H9 (cell line): ENCODE data around the gene ATG2A. TPM values are rescaled to one million over a fixed set of nuclear protein-coding genes. Genes with fewer than 3 reads are reported as not detected.

Source experiments
- DNase-seq: peaks from one replicate; pipeline ENCODE4 v3.0.0-alpha.2; 2017
- H2AFZ ChIP-seq: one replicate; pipeline ENCODE4 v1.6.1; 2013; ENCODE audit warnings: mild to moderate bottlenecking, low read length, control low read depth, moderate library complexity
- H2AK5ac ChIP-seq: 2 replicates; pipeline ENCODE4 v1.6.1; 2013; ENCODE audit warnings: low read length, control low read depth, mixed read lengths; ENCODE audit not compliant: insufficient read length
- H2BK120ac ChIP-seq: one replicate; pipeline ENCODE4 v1.6.1; 2013; ENCODE audit warnings: low read depth, mild to moderate bottlenecking, low read length, control low read depth, inconsistent platforms; ENCODE audit not compliant: poor library complexity, severe bottlenecking
- H2BK12ac ChIP-seq: 2 replicates; pipeline ENCODE4 v1.6.1; 2013; ENCODE audit warnings: low read length, control low read depth, mixed read lengths, low read depth; ENCODE audit not compliant: insufficient read length
- H2BK15ac ChIP-seq: 2 replicates; pipeline ENCODE4 v1.6.1; 2013; ENCODE audit warnings: low read depth, low read length, control low read depth
- H2BK20ac ChIP-seq: one replicate; pipeline ENCODE4 v1.6.1; 2013; ENCODE audit warnings: low read depth, mild to moderate bottlenecking, low read length, control low read depth, inconsistent platforms; ENCODE audit not compliant: poor library complexity, severe bottlenecking
- H2BK5ac ChIP-seq: 2 replicates; pipeline ENCODE4 v1.6.1; 2013; ENCODE audit warnings: low read length, control low read depth, mixed read lengths; ENCODE audit not compliant: insufficient read length
- H3K14ac ChIP-seq: 2 replicates; pipeline ENCODE4 v1.6.1; 2013; ENCODE audit warnings: low read length, control low read depth; ENCODE audit not compliant: insufficient read depth
- H3K18ac ChIP-seq: 2 replicates; pipeline ENCODE4 v1.6.1; 2013; ENCODE audit warnings: low read depth, mild to moderate bottlenecking, mixed read lengths, low read length, control low read depth; ENCODE audit not compliant: insufficient read length
- H3K23ac ChIP-seq: 2 replicates; pipeline ENCODE4 v1.6.1; 2013; ENCODE audit warnings: low read length, control low read depth, mixed read lengths, low read depth; ENCODE audit not compliant: insufficient read length
- H3K23me2 ChIP-seq: 2 replicates; pipeline ENCODE4 v1.6.1; 2013; ENCODE audit warnings: low read depth, mild to moderate bottlenecking, mixed read lengths, low read length, control low read depth; ENCODE audit not compliant: insufficient read length, poor library complexity, severe bottlenecking
- H3K27ac ChIP-seq: 2 replicates; pipeline ENCODE4 v1.5.1; 2013; ENCODE audit warnings: low read length, control low read depth, mixed read lengths, low read depth; ENCODE audit not compliant: insufficient read length
- H3K27me3 ChIP-seq: 2 replicates; pipeline ENCODE4 v1.6.1; 2013; ENCODE audit warnings: low read length, control low read depth, inconsistent platforms; ENCODE audit not compliant: insufficient read depth
- H3K4ac ChIP-seq: 2 replicates; pipeline ENCODE4 v1.6.1; 2013; ENCODE audit warnings: low read depth, mild to moderate bottlenecking, control low read depth, inconsistent platforms, low read length, moderate library complexity
- H3K4me1 ChIP-seq: 2 replicates; pipeline ENCODE4 v1.6.1; 2013; ENCODE audit warnings: low read length, control low read depth, inconsistent platforms; ENCODE audit not compliant: insufficient read depth
- H3K4me2 ChIP-seq: 2 replicates; pipeline ENCODE4 v1.6.1; 2013; ENCODE audit warnings: low read length, control low read depth, mixed read lengths; ENCODE audit not compliant: insufficient read length, insufficient read depth
- H3K56ac ChIP-seq: 2 replicates; pipeline ENCODE4 v1.6.1; 2013; ENCODE audit warnings: low read depth, mild to moderate bottlenecking, mixed read lengths, low read length, control low read depth; ENCODE audit not compliant: insufficient read length
- H3K79me1 ChIP-seq: 2 replicates; pipeline ENCODE4 v1.6.1; 2013; ENCODE audit warnings: low read depth, mild to moderate bottlenecking, moderate library complexity, low read length, control low read depth, inconsistent platforms; ENCODE audit not compliant: insufficient read depth, poor library complexity, severe bottlenecking
- H3K79me2 ChIP-seq: 2 replicates; pipeline ENCODE4 v1.6.1; 2013; ENCODE audit warnings: low read length, control low read depth, inconsistent platforms; ENCODE audit not compliant: insufficient read depth
- H3K9ac ChIP-seq: 2 replicates; pipeline ENCODE4 v1.6.1; 2013; ENCODE audit warnings: low read length, control low read depth, mixed read lengths; ENCODE audit not compliant: insufficient read length; ENCODE audit errors: extremely low read depth
- H3K9me3 ChIP-seq: one replicate; pipeline ENCODE4 v1.6.1; 2013; ENCODE audit warnings: low read depth, low read length, inconsistent platforms; ENCODE audit not compliant: control insufficient read depth
- H3T11ph ChIP-seq: one replicate; pipeline ENCODE4 v1.6.1; 2013; ENCODE audit warnings: mild to moderate bottlenecking, low read length, control low read depth, inconsistent platforms
- H4K20me1 ChIP-seq: one replicate; pipeline ENCODE4 v1.6.1; 2013; ENCODE audit not compliant: control insufficient read depth, insufficient read length, insufficient read depth
- H4K5ac ChIP-seq: 2 replicates; pipeline ENCODE4 v1.6.1; 2013; ENCODE audit warnings: low read depth, mild to moderate bottlenecking, mixed read lengths, low read length, control low read depth; ENCODE audit not compliant: insufficient read length
- H4K8ac ChIP-seq: replicated peaks from 2 replicates; pipeline ENCODE4 v1.6.1; 2013; ENCODE audit warnings: low read length, control low read depth, mixed read lengths, low read depth; ENCODE audit not compliant: insufficient read length
- H4K91ac ChIP-seq: 2 replicates; pipeline ENCODE4 v1.6.1; 2013; ENCODE audit warnings: low read depth, mild to moderate bottlenecking, moderate library complexity, mixed read lengths, low read length, control low read depth; ENCODE audit not compliant: insufficient read length
- H3K27ac Mint-ChIP-seq, 3 experiments: 2 replicates in 2 of 3; 3 replicates in 1 of 3; pipeline ENCODE4 v1.8.0; 2020 to 2021; ENCODE audit warnings: mixed read lengths in 3 of 3, mild to moderate bottlenecking in 1 of 3, moderate library complexity in 1 of 3
- H3K27me3 Mint-ChIP-seq: 2 replicates; pipeline ENCODE4 v1.8.0; 2021; ENCODE audit warnings: low read depth, mild to moderate bottlenecking, moderate library complexity, mixed read lengths
- H3K36me3 Mint-ChIP-seq, 3 experiments: 2 replicates in 2 of 3; 3 replicates in 1 of 3; pipeline ENCODE4 v1.8.0; 2020 to 2021; ENCODE audit warnings: low read depth in 3 of 3, mixed read lengths in 3 of 3; ENCODE audit not compliant: insufficient read depth in 1 of 3
- H3K4me1 Mint-ChIP-seq, 2 experiments: 2 replicates each; pipeline ENCODE4 v1.8.0; 2020; ENCODE audit warnings: mixed read lengths in 2 of 2
- H3K4me3 Mint-ChIP-seq, 2 experiments: 2 replicates in 1 of 2; 3 replicates in 1 of 2; pipeline ENCODE4 v1.8.0; 2020 to 2021; ENCODE audit warnings: mild to moderate bottlenecking in 2 of 2, mixed read lengths in 2 of 2, moderate library complexity in 1 of 2
- H3K9me3 Mint-ChIP-seq, 2 experiments: 2 replicates in 1 of 2; 3 replicates in 1 of 2; pipeline ENCODE4 v1.8.0; 2020; ENCODE audit warnings: mild to moderate bottlenecking in 2 of 2, mixed read lengths in 2 of 2, moderate library complexity in 1 of 2
- CTCF ChIP-seq: fragments of 200-600 bp; sonication (generic); conservative IDR thresholded peaks from 3 replicates; pipeline ENCODE4 v1.8.0; 2021; ENCODE audit warnings: antibody characterized with exemption, mild to moderate bottlenecking
- WGBS: extraction: QIAGEN DNeasy Blood & Tissue Kit; methylation state at CpG from one replicate; pipeline ENCODE4 v1.1.7; 2013; ENCODE audit warnings: missing lambda C conversion rate, low lambda C conversion rate, mixed read lengths; ENCODE audit not compliant: insufficient read length; ENCODE audit errors: extremely low coverage; 5-methylcytosine and 5-hydroxymethylcytosine counted together
- total RNA-seq: library from RNA; stranded (reverse); gene quantifications from 2 replicates; pipeline ENCODE4 v1.2.1, GENCODE V29; 2021

The ATG2A gene
- total RNA-seq, 1 experiment from 2014 or later = 21.3 TPM

DNA sequence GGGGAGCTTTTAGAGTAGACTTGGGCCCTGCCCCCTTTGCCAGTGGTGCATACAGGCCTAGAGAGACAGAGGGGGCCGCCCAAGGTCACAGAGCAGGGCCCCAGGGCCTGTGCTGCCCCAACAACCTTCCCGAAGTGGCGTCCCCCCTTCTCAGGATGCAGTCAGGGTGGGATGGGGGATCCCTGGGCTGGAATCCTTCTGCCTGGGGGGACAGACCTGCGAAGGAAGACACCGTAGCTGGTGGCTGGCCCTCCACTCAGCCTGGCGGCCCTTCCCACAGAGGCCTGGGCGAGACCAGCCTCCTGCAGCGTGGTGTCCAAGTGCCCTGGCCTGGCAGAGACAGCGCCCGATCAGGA lies 24.2 kb downstream of the ATG2A start:
- Histone ChIP-seq H3K4me2 (no peak overlapping the region), H2BK120ac (no peak overlapping the region), H3K23ac (no peak overlapping the region), H3K9ac (no peak overlapping the region), H4K20me1 (peaks cover 4% of the 10 kb centered on the region), H2BK12ac (no peak overlapping the region), H3T11ph (no peak overlapping the region), H3K14ac (no peak overlapping the region; the same call in 1 of the 2 replicates), H3K27me3 (no peaks in the 10 kb centered on the region), H3K4me1 (no peaks in the 10 kb centered on the region), H2BK5ac (no peak overlapping the region), H4K91ac (no peak overlapping the region), H2AFZ (no peak overlapping the region), H2BK20ac (no peak overlapping the region), H3K79me2 (no peaks in the 10 kb centered on the region), H3K79me1 (no peaks in the 10 kb centered on the region), H4K5ac (no peak overlapping the region), H3K27ac (no peak overlapping the region), H3K23me2 (peaks cover 4% of the 10 kb centered on the region), H3K18ac (no peak overlapping the region), H2AK5ac (no peak overlapping the region), H2BK15ac (no peak overlapping the region), H3K56ac (no peak overlapping the region), H3K9me3 (no peaks in the 10 kb centered on the region), H3K4ac (no peak overlapping the region), H4K8ac (no peak overlapping the region)
- Mint-ChIP-seq H3K27ac (no peak overlapping the region), H3K9me3 (no peaks in the 10 kb centered on the region; a peak in 1 of 5 replicates), H3K36me3 (peaks cover 0 to 8% (median 0%) of the 10 kb centered on the region in 3 experiments; a peak in 3 of 7 replicates), H3K27me3 (no peaks in the 10 kb centered on the region), H3K4me3 (no peak overlapping the region), H3K4me1 (peaks cover 6 to 21% of the 10 kb centered on the region in 2 experiments)
- DNase-seq = no peak
- TF ChIP-seq CTCF = no peak
- WGBS = no CpG with 5 or more reads among the region's 10 CpGs
